Thyroid gland (tissue), 4 donors: Measurements from ENCODE around the gene S100A16. TPM values are rescaled to one million over a fixed set of nuclear protein-coding genes. Genes with fewer than 3 reads are reported as not detected.
A peak's percentile ranks its signal among the peaks of the same experiment; 100 is the strongest.

Experiments used
- DNase-seq, 2 donors: peaks; one replicate each; pipeline ENCODE4 v3.0.0-alpha.2; 2019
- H3K27ac ChIP-seq, 3 donors: fragments of 200-600 bp; sonication (generic); 1 replicate in 2 of 3; 2 replicates in 1 of 3; pipeline ENCODE4 v1.5.1; 2016 to 2019; ENCODE audit warnings: mild to moderate bottlenecking in 1 of 3, moderate library complexity in 1 of 3
- H3K27me3 ChIP-seq: fragments of 200-600 bp; sonication (generic); one replicate; pipeline ENCODE4 v1.5.1; 2019
- H3K36me3 ChIP-seq, 2 donors: fragments of 200-600 bp; sonication (generic); one replicate each; pipeline ENCODE4 v1.5.1; 2016 to 2019
- H3K4me1 ChIP-seq, 2 donors: fragments of 200-600 bp; sonication (generic); one replicate each; pipeline ENCODE4 v1.5.1; 2017 to 2019
- H3K4me3 ChIP-seq, 3 donors: fragments of 200-600 bp; sonication (generic); replicated peaks in 1 of 3; 1 replicate in 2 of 3; 2 replicates in 1 of 3; pipeline ENCODE4 v1.5.1; 2016; ENCODE audit warnings: mild to moderate bottlenecking in 1 of 3
- H3K9me3 ChIP-seq: fragments of 200-600 bp; sonication (generic); one replicate; pipeline ENCODE4 v1.5.1; 2017
- POLR2A ChIP-seq, 2 donors: fragments of 450-650 bp; IDR thresholded peaks; one replicate each; pipeline ENCODE4 v1.6.1; 2017; ENCODE audit warnings: antibody characterized with exemption in 2 of 2, mild to moderate bottlenecking in 2 of 2, moderate library complexity in 1 of 2
- WGBS, 2 donors: methylation state at CpG; one replicate each; pipeline ENCODE4 v1.1.5; 2017; 5-methylcytosine and 5-hydroxymethylcytosine counted together
- intact Hi-C: fragments of 100-400 bp; cut with DNase I; formaldehyde crosslinking; loops from one replicate; pipeline ENCODE4 v1.15.1; 2023
- total RNA-seq, 4 donors: library from RNA; depleted of rRNA; stranded (reverse); fragments of >200 nt; gene quantifications; one replicate each; pipeline ENCODE4 v1.2.3, GENCODE V29; 2016
- TF ChIP-seq, protein P1 (sequence below), 6 experiments: fragments of 200-600 bp in 3 of 6; fragments of 450-650 bp in 3 of 6; sonication (generic) in 3 of 6; IDR thresholded peaks; one replicate each; pipeline ENCODE4 v1.5.1; 2016 to 2019; ENCODE audit warnings: antibody characterized with exemption in 6 of 6, mild to moderate bottlenecking in 2 of 6, inconsistent platforms in 1 of 6, moderate library complexity in 1 of 6

S100A16 gene
- total RNA-seq, 4 donors from 2014 or later: 62.7 to 104 (median 76.3) TPM

DNA sequence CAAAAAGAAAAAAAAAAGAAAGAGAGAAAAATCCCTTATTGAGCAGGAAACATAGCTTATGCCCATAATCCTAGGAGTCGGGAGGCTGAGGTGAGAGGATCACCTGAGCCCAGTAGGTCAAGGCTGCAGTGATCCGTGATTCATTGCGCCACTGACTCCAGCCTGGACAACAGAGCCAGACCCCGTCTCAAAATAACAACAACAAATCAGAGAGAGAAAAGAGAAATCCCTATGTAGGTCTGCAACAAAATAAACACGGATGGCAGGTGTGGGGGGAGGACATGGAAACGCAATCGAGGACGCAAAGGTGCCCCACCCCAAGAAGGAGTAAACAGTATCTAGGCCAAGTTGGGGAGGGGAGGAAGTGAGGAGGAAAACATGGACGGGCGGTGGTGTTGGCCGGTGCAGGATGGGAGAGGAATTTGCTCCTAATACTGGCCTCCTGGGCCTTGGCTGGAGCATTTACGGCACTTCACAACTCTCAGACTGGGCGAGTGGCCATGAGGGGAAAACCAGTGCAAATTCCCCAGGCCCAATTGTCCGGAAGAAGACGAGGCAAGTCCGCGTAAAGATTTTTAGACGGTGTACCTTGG lies 20.3 kb upstream of the S100A16 start:
- no peak for TF ChIP-seq POLR2A (IDR thresholded peaks at IDR 0.05)
- TF ChIP-seq, protein P1, sequence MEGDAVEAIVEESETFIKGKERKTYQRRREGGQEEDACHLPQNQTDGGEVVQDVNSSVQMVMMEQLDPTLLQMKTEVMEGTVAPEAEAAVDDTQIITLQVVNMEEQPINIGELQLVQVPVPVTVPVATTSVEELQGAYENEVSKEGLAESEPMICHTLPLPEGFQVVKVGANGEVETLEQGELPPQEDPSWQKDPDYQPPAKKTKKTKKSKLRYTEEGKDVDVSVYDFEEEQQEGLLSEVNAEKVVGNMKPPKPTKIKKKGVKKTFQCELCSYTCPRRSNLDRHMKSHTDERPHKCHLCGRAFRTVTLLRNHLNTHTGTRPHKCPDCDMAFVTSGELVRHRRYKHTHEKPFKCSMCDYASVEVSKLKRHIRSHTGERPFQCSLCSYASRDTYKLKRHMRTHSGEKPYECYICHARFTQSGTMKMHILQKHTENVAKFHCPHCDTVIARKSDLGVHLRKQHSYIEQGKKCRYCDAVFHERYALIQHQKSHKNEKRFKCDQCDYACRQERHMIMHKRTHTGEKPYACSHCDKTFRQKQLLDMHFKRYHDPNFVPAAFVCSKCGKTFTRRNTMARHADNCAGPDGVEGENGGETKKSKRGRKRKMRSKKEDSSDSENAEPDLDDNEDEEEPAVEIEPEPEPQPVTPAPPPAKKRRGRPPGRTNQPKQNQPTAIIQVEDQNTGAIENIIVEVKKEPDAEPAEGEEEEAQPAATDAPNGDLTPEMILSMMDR (IDR thresholded peaks at IDR 0.05): peak in 1 of 6 experiments; percentile 5
- intact Hi-C loops: no loop called here
- Histone ChIP-seq H3K27me3 (no peaks in the 10 kb centered on the region), H3K4me1 (peaks cover 37 to 52% of the 10 kb centered on the region in 2 donors), H3K4me3 (peak overlapping the region in 1 of 3 donors; percentile 70), H3K9me3 (no peaks in the 10 kb centered on the region), H3K36me3 (peaks cover 18 to 23% of the 10 kb centered on the region in 2 donors), H3K27ac (peak overlapping the region; percentile 100)
- 27 to 36% methylated on average over 18 of the region's 18 CpGs for WGBS, 2 donors
- no peak for DNase-seq

DNA sequence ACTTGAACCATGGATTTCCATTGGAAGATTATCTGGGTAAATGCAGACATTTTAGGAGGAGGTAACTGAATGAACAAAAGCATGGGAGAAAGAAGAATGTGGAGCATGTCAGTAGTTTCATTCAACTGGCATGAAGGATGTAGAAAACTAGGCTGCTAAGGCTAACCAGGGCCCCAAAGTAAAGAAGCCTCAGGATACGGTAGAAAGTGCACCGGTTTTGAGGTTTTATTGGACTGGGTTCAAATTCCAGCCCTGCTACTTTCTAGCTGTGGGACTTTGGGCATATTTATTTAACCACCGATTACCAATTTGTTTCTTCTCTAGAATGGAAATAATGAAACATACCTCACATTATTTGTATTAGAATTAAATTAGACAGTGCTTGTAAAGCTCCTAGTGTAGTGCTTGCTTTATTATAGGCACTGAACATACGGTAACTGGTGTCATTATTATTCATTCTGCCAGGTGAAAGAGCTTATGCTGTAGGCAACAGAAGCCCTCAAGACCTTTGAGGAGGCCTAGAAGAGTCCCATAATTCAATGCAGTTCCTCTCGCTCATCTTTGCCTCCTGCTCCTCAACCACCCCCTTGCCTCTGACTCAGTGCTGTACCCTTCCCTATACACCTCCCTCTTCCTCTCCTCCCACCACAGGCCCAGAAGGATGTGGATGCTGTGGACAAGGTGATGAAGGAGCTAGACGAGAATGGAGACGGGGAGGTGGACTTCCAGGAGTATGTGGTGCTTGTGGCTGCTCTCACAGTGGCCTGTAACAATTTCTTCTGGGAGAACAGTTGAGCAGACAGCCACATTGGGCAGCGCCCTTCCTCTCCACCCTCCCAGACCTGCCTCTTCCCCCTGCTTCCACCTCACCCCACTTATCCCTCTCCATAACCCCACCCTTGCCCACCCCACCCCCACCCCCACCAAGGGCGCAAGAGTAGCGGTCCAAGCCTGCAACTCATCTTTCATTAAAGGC lies 18.4 kb upstream of the S100A16 start:
- no peak for DNase-seq
- no peaks in the 10 kb centered on the region for H3K27me3 ChIP-seq
- H3K4me1 ChIP-seq: peaks cover 45 to 59% of the 10 kb centered on the region in 2 donors
- TF ChIP-seq POLR2A (IDR thresholded peaks at IDR 0.05): no peak
- TF ChIP-seq, protein P1 (IDR thresholded peaks at IDR 0.05): no peak
- WGBS, 2 donors: 81 to 87% methylated on average over 10 of the region's 10 CpGs
- H3K27ac ChIP-seq: peak overlapping the region; percentile 96 to 99 (median 96)
- H3K36me3 ChIP-seq: peaks cover 1 to 4% of the 10 kb centered on the region in 2 donors
- intact Hi-C loops: no loop called here
- no peak overlapping the region for H3K4me3 ChIP-seq
- no peaks in the 10 kb centered on the region for H3K9me3 ChIP-seq

DNA sequence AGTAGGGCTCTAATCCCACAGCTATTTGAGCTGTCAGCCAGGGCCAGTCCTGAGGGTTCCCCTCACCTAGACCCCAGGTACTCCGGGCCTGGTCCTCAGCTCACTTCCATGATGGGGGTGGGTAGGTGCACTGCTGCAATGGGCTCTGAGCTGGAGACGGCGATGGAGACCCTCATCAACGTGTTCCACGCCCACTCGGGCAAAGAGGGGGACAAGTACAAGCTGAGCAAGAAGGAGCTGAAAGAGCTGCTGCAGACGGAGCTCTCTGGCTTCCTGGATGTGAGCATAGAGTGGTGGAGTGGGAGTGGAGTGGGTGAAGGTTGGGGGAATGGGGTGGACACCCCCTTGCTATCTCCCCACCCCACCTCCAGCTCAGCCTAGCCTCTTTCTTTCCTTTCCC lies 17.4 kb upstream of the S100A16 start:
- DNase-seq: no peak
- H3K4me3 ChIP-seq: no peak overlapping the region
- peak overlapping the region; percentile 96 to 99 (median 96) for H3K27ac ChIP-seq
- H3K27me3 ChIP-seq: no peaks in the 10 kb centered on the region
- H3K36me3 ChIP-seq: no peaks in the 10 kb centered on the region
- peaks cover 48 to 59% of the 10 kb centered on the region in 2 donors for H3K4me1 ChIP-seq
- H3K9me3 ChIP-seq: no peaks in the 10 kb centered on the region
- intact Hi-C loops: no loop called here
- 82 to 86% methylated on average over 6 to 7 of the region's 7 CpGs for WGBS, 2 donors
- TF ChIP-seq, protein P1 (IDR thresholded peaks at IDR 0.05): no peak
- no peak for TF ChIP-seq POLR2A (IDR thresholded peaks at IDR 0.05)

DNA sequence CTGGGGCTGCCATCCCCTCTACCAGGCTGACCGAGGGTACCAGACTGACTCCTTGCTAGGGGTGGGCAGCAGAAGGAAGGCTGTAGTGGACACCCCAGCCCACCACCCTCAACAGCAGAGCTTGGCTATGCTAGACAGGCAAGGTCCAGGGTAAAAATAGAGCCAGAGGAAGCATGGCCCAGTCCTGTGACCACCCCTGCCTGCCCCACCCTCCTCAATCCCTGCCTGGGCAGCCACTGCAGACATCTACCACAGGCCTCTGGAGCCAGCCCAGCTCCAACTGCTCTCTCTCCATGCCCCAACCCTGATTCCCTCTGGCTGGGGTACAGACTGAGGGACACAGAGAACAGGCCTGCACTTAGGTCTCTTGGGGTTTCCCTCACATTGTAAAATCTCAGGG lies 17.0 kb upstream of the S100A16 start:
- no peak overlapping the region for H3K4me3 ChIP-seq
- intact Hi-C loops: no loop called here
- WGBS, 2 donors: 83 to 100% methylated on average over 1 of the region's 1 CpG
- no peaks in the 10 kb centered on the region for H3K9me3 ChIP-seq
- H3K4me1 ChIP-seq: peaks cover 48 to 59% of the 10 kb centered on the region in 2 donors
- H3K27ac ChIP-seq: peak overlapping the region; percentile 96 to 99 (median 96)
- peaks cover 0 to 1% of the 10 kb centered on the region in 2 donors for H3K36me3 ChIP-seq
- TF ChIP-seq, protein P1 (IDR thresholded peaks at IDR 0.05): no peak
- TF ChIP-seq POLR2A (IDR thresholded peaks at IDR 0.05): no peak
- H3K27me3 ChIP-seq: no peaks in the 10 kb centered on the region
- peak in 1 of 2 donors; percentile 57 for DNase-seq

DNA sequence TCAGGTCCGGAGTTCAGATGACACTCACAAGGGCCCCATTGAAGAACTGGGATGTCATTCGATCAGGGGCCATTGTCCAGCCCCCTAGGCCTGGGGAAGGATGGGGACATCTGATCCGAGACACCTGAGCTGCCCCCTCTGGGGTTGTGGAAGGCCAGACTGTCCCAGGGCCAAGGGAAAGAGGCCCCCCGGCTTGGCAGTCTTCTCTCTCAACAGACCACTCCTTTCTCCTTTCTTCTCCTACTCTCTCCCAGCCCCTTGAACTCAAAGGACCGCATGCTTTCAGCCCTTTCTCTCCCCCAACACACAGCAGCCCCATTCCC lies 16.4 kb upstream of the S100A16 start:
- no peak for TF ChIP-seq POLR2A (IDR thresholded peaks at IDR 0.05)
- TF ChIP-seq, protein P1 (IDR thresholded peaks at IDR 0.05): no peak
- intact Hi-C loops: no loop called here
- no peaks in the 10 kb centered on the region for H3K27me3 ChIP-seq
- no peaks in the 10 kb centered on the region for H3K9me3 ChIP-seq
- peak overlapping the region; percentile 96 to 99 (median 96) for H3K27ac ChIP-seq
- no peak overlapping the region for H3K4me3 ChIP-seq
- no peak for DNase-seq
- 81 to 82% methylated on average over 5 of the region's 5 CpGs for WGBS, 2 donors
- H3K36me3 ChIP-seq: peaks cover 0 to 2% of the 10 kb centered on the region in 2 donors
- H3K4me1 ChIP-seq: peaks cover 53 to 65% of the 10 kb centered on the region in 2 donors
